Activated naive CD4-positive, alpha-beta T cell treated with anti-CD3 and anti-CD28 coated beads, Interleukin-2, amount 10 ng/mL, durations not matched to agents 7 days and 5 days (primary cell): ENCODE data around the gene USP12.
"Not testable (repeated sequence)": the region's sequence is repeated elsewhere in the genome, so short reads cannot be mapped to it uniquely, and the experiment has no call there.

Experiments used
- CTCF ChIA-PET: fragments of 350-600 bp; sonication (Branson Sonifier 250); formaldehyde crosslinking; loops from one replicate; lab custom pipeline; 2021; ENCODE audit warnings: antibody characterized with exemption; lab: Charles Lee
- DNase-seq: peaks from one replicate; pipeline ENCODE4 v3.0.0-alpha.2; 2020
- H3K27ac Mint-ChIP-seq: one replicate; pipeline ENCODE4 v1.8.0; 2021; ENCODE audit warnings: mild to moderate bottlenecking, moderate library complexity, mixed read lengths
- H3K27me3 Mint-ChIP-seq: one replicate; pipeline ENCODE4 v1.8.0; 2021; ENCODE audit warnings: mild to moderate bottlenecking, mixed read lengths
- H3K36me3 Mint-ChIP-seq: one replicate; pipeline ENCODE4 v1.8.0; 2021; ENCODE audit warnings: mixed read lengths
- H3K4me1 Mint-ChIP-seq: one replicate; pipeline ENCODE4 v1.8.0; 2021; ENCODE audit warnings: mixed read lengths
- H3K4me3 Mint-ChIP-seq: one replicate; pipeline ENCODE4 v1.8.0; 2021; ENCODE audit warnings: mild to moderate bottlenecking, moderate library complexity, mixed read lengths
- H3K9me3 Mint-ChIP-seq: one replicate; pipeline ENCODE4 v1.8.0; 2021; ENCODE audit warnings: mixed read lengths

Gene USP12

GRCh38 chr13:27080018-27080948 lies 91.3 kb downstream of the USP12 start:
- H3K27me3 Mint-ChIP-seq: no peaks in the 10 kb centered on the region
- H3K36me3 Mint-ChIP-seq: peaks cover 27% of the 10 kb centered on the region
- no peak overlapping the region for H3K27ac Mint-ChIP-seq
- H3K4me3 Mint-ChIP-seq: no peak overlapping the region
- H3K4me1 Mint-ChIP-seq: no peaks in the 10 kb centered on the region
- DNase-seq: no peak
- no peaks in the 10 kb centered on the region for H3K9me3 Mint-ChIP-seq
- CTCF ChIA-PET: no interaction called here

GRCh38 chr13:27079421-27079958 lies 92.1 kb downstream of the USP12 start:
- peaks cover 27% of the 10 kb centered on the region for H3K36me3 Mint-ChIP-seq
- H3K4me1 Mint-ChIP-seq: no peaks in the 10 kb centered on the region
- no peaks in the 10 kb centered on the region for H3K27me3 Mint-ChIP-seq
- no peak overlapping the region for H3K4me3 Mint-ChIP-seq
- H3K27ac Mint-ChIP-seq: no peak overlapping the region
- no peaks in the 10 kb centered on the region for H3K9me3 Mint-ChIP-seq
- DNase-seq: no peak
- CTCF ChIA-PET: no interaction called here

DNA sequence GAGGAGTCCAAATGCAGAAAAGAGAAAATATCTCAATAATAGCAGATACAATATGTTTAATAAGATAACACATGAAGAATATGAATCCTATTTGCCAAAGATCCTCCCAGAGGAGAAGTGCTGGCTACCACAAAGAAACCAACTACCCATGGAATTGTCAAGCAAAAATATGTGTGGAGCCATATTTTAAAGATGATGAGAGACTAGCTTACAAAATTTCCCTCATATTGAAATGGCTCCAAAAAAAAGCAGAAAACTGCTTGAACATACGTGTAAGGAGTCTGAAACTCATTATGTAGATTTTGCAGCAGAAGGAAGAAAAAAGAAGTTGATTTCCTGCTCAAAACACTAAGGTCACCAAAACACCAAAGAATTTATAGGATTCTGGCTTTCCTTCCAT lies 94.2 kb downstream of the USP12 start:
- CTCF ChIA-PET: no interaction called here
- peaks cover 30% of the 10 kb centered on the region for H3K36me3 Mint-ChIP-seq

DNA sequence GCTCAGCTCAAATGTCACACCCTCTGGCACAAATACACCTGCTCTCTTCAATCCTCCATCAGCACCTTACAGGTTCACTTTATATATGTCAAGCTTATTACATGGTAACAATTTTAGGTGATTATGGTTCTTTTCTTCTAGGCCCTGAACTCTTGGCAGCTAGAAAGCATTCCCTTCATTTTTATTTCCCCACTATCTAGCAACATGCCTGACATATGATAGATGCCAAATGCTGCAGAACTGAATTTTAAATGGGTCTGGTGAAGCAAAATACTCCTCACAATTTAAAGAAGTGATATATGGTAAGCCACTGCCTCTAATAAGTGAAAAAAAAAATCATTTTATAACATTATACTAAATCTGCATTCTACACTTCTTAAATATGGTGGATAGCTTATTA lies 95.2 kb downstream of the USP12 start:
- H3K4me1 Mint-ChIP-seq: no peaks in the 10 kb centered on the region
- H3K36me3 Mint-ChIP-seq: peaks cover 32% of the 10 kb centered on the region
- no peak overlapping the region for H3K4me3 Mint-ChIP-seq
- no peak for DNase-seq
- CTCF ChIA-PET: no interaction called here
- no peaks in the 10 kb centered on the region for H3K27me3 Mint-ChIP-seq
- H3K27ac Mint-ChIP-seq: no peak overlapping the region
- H3K9me3 Mint-ChIP-seq: no peaks in the 10 kb centered on the region

More for the DNA sequence above, 94.2 kb downstream of the USP12 start:
- no peak overlapping the region for H3K27ac Mint-ChIP-seq
- no peak overlapping the region for H3K4me3 Mint-ChIP-seq
- no peaks in the 10 kb centered on the region for H3K9me3 Mint-ChIP-seq
- H3K4me1 Mint-ChIP-seq: no peaks in the 10 kb centered on the region
- DNase-seq: no peak
- no peaks in the 10 kb centered on the region for H3K27me3 Mint-ChIP-seq

GRCh38 chr13:27073186-27073585 lies 98.4 kb downstream of the USP12 start:
- Mint-ChIP-seq H3K4me3 (no peak overlapping the region), H3K27ac (no peak overlapping the region), H3K9me3 (no peaks in the 10 kb centered on the region), H3K4me1 (no peaks in the 10 kb centered on the region), H3K27me3 (no peaks in the 10 kb centered on the region), H3K36me3 (peaks cover 30% of the 10 kb centered on the region)
- CTCF ChIA-PET: no interaction called here
- DNase-seq: no peak

DNA sequence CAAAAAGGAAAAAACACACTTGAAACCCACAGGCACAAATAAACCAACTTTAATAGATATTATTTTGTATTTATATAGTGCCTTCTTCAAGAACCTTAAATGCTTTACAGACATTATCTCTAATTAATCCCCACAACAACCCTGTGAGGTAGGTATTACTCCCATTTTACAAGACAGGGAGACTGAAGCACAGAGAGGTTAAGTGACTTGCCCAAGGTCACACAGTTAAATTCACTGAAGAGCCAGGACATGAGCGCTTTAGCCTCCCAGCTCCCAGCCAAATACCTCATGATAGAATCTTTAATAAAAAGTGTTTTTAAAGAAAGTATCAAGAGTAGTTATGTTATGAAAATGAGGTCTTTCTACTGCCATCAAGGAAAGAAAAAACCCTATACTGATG lies 105.5 kb downstream of the USP12 start:
- H3K27ac Mint-ChIP-seq, DNase-seq, CTCF ChIA-PET, H3K9me3 Mint-ChIP-seq, H3K4me1 Mint-ChIP-seq, H3K27me3 Mint-ChIP-seq, H3K4me3 Mint-ChIP-seq: not testable (repeated sequence)
- H3K36me3 Mint-ChIP-seq: peaks cover 20% of the 10 kb centered on the region

GRCh38 chr13:27065582-27065981 lies 106.0 kb downstream of the USP12 start:
- Mint-ChIP-seq H3K27ac (no peak overlapping the region), H3K9me3 (peaks cover 6% of the 10 kb centered on the region), H3K4me1 (peaks cover 2% of the 10 kb centered on the region), H3K36me3 (peaks cover 20% of the 10 kb centered on the region), H3K27me3 (no peaks in the 10 kb centered on the region), H3K4me3 (no peak overlapping the region)
- CTCF ChIA-PET: no interaction called here
- no peak for DNase-seq

- peaks cover 15% of the 10 kb centered on the region for H3K36me3 Mint-ChIP-seq
- no peak overlapping the region for H3K4me3 Mint-ChIP-seq
- CTCF ChIA-PET: no interaction called here
- no peak for DNase-seq
- no peaks in the 10 kb centered on the region for H3K27me3 Mint-ChIP-seq
- peaks cover 6% of the 10 kb centered on the region for H3K9me3 Mint-ChIP-seq
- H3K27ac Mint-ChIP-seq: peak overlapping the region; percentile 62
- peaks cover 2% of the 10 kb centered on the region for H3K4me1 Mint-ChIP-seq
Observed at GRCh38 chr13:27064252-27064995, 107.2 kb downstream of the USP12 start.

DNA sequence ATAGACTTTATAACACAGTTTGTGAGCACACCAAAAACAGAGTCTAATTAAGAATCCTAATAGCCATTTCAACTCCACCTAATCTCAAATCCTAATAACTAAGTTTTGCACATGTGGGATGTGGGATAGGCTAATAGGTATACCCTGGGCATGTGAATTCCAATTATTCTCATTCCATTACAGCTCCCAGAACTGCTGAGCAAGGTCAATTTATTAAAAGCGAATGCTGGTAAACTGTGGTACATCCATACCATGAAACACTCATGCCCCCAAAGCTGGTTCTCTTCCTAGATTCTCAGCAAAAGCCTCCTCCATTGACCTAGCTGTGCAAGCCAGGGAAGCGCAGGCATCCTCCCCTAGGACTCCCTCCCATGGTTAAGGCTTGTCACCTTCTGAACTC lies 113.8 kb downstream of the USP12 start:
- no peak for DNase-seq
- Mint-ChIP-seq H3K4me1 (peaks cover 17% of the 10 kb centered on the region), H3K27ac (no peak overlapping the region), H3K36me3 (no peaks in the 10 kb centered on the region), H3K27me3 (no peaks in the 10 kb centered on the region), H3K9me3 (no peaks in the 10 kb centered on the region), H3K4me3 (no peak overlapping the region)
- CTCF ChIA-PET: no interaction called here

GRCh38 chr13:27055526-27055925 lies 116.1 kb downstream of the USP12 start:
- H3K4me1 Mint-ChIP-seq: peaks cover 17% of the 10 kb centered on the region
- H3K9me3 Mint-ChIP-seq: no peaks in the 10 kb centered on the region
- H3K36me3 Mint-ChIP-seq: no peaks in the 10 kb centered on the region
- DNase-seq: no peak
- no peaks in the 10 kb centered on the region for H3K27me3 Mint-ChIP-seq
- no peak overlapping the region for H3K4me3 Mint-ChIP-seq
- H3K27ac Mint-ChIP-seq: no peak overlapping the region
- CTCF ChIA-PET: no interaction called here

- CTCF ChIA-PET: no interaction called here
- H3K4me1 Mint-ChIP-seq: peaks cover 17% of the 10 kb centered on the region
- no peak for DNase-seq
- peak overlapping the region; percentile 19 for H3K27ac Mint-ChIP-seq
- H3K9me3 Mint-ChIP-seq: no peaks in the 10 kb centered on the region
- H3K4me3 Mint-ChIP-seq: no peak overlapping the region
- no peaks in the 10 kb centered on the region for H3K36me3 Mint-ChIP-seq
- no peaks in the 10 kb centered on the region for H3K27me3 Mint-ChIP-seq
Observed at GRCh38 chr13:27054760-27055159, 116.9 kb downstream of the USP12 start.

DNA sequence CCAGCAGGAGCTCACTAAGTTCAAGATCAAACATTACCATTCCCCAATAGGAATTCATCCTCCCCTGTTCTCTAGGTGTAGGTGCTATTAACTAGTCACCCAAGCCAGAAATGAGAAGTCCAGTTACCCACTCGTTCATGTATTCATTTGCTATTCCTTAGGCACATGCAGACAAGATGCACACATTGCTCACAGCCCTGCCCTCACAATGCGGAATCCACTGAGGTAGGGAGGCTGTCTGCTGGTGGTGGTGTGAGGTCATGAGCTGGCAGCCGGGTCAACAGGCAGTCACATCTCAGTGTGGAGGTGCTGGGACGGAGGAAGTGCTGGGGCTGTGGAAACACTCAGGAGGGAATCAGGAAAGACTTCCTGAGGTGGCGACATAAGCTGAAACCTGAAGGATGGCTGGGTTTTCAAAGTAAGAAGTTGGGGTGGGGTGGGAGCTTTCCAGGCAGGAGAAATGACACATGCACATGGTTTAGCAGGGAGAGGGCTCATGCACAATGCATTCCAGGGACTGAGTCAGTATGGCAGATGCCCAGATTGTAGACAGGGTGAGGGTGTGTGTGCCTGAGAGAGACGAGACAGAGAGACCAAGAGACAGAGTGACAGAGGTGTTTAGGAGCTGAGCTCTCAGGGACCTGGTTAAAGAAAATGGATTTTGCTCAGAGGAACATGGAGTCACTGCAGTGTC lies 117.6 kb downstream of the USP12 start:
- H3K4me3 Mint-ChIP-seq: no peak overlapping the region
- CTCF ChIA-PET: no interaction called here

DNA sequence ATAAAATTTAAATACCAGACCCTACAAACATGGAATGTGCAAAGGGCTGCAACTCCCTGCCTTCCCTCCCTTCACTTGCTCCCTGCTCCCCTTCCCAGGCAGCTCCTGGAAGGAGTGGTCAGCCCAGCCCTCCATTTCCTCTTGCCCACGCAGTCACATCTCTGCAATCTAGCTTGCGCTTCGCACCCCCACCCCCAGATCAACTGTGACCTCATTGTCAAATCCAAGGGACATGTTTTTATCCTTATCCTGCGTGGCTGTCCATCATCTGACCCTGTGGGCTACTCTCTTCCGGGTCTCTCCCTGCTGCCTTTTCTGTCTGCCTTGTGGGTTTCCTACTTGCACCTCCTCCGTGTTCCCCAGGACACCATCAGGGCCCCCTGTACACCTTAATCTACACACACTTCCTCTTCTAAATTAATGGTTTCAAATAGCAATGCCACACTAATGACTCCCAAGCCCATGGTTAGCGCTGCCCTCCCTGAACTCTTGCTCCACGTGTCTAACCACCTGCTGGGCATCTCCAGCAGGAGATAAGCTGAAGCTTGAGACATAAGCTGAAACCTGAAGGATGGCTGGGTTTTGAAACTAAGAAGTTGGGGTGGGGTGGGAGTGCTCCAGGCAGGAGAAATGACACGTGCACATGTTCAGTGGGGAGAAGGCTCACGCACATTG lies 118.3 kb downstream of the USP12 start:
- Mint-ChIP-seq H3K9me3 (no peaks in the 10 kb centered on the region), H3K36me3 (no peaks in the 10 kb centered on the region), H3K4me1 (peaks cover 17% of the 10 kb centered on the region), H3K4me3 (no peak overlapping the region), H3K27ac (no peak overlapping the region), H3K27me3 (no peaks in the 10 kb centered on the region)
- CTCF ChIA-PET: no interaction called here
- DNase-seq: no peak

More for the DNA sequence above, 117.6 kb downstream of the USP12 start:
- no peaks in the 10 kb centered on the region for H3K9me3 Mint-ChIP-seq
- no peaks in the 10 kb centered on the region for H3K36me3 Mint-ChIP-seq
- no peaks in the 10 kb centered on the region for H3K27me3 Mint-ChIP-seq
- H3K27ac Mint-ChIP-seq: peak overlapping the region; percentile 36
- DNase-seq: no peak
- peaks cover 17% of the 10 kb centered on the region for H3K4me1 Mint-ChIP-seq
